ENCODE measurements around the gene CCDC169.

CCDC169 gene

GRCh38 chr13:36244073-36244472 is 53.5 kb downstream of the CCDC169 start:
- Histone ChIP-seq H3K9me3 (ENCODE audit: control insufficient read depth, insufficient read depth, low read length) (no peaks in the 10 kb centered on the region), H3K9ac (ENCODE audit: low read depth, low read length) (no peak overlapping the region), H3K36me3 (ENCODE audit: insufficient read depth, low read length) (peaks cover 14% of the 10 kb centered on the region; the same call in 1 of the 2 replicates), H3K4me1 (ENCODE audit: insufficient read depth, low read length) (no peaks in the 10 kb centered on the region)

GRCh38 chr13:36242761-36243160 is 54.9 kb downstream of the CCDC169 start:
- Histone ChIP-seq H3K36me3 (ENCODE audit: insufficient read depth, low read length) (peaks cover 12% of the 10 kb centered on the region; the same call in 1 of the 2 replicates), H3K4me1 (ENCODE audit: insufficient read depth, low read length) (no peaks in the 10 kb centered on the region), H3K9ac (ENCODE audit: low read depth, low read length) (no peak overlapping the region), H3K9me3 (ENCODE audit: control insufficient read depth, insufficient read depth, low read length) (no peaks in the 10 kb centered on the region)

DNA sequence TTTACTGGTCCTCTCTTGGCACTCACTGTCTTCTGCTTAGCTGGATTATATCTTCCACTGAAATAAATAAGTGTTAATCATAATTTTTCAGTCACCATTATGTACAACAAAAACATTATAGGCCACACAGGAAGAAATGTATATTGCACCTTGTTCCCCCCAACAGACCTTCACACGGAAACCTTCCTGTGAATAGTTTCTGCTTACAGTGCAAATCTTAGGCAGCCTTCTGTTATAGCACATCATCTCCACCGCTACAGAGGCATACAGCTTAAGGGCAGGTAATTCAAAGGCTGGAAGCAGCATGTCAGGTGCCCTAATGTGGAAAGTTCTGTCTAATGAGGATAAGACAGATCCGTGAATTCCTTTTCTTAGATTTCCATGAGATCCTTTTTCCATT is 66.4 kb downstream of the CCDC169 start:
- Histone ChIP-seq H3K9me3 (ENCODE audit: control insufficient read depth, insufficient read depth, low read length) (peaks cover 6% of the 10 kb centered on the region), H3K4me1 (ENCODE audit: insufficient read depth, low read length) (no peaks in the 10 kb centered on the region), H3K36me3 (ENCODE audit: insufficient read depth, low read length) (peaks cover 24% of the 10 kb centered on the region), H3K9ac (ENCODE audit: low read depth, low read length) (no peak overlapping the region)

GRCh38 chr13:36224730-36225129 is 72.9 kb downstream of the CCDC169 start:
- peaks cover 31% of the 10 kb centered on the region for H3K36me3 ChIP-seq (ENCODE audit: insufficient read depth, low read length)
- peaks cover 9% of the 10 kb centered on the region for H3K9me3 ChIP-seq (ENCODE audit: control insufficient read depth, insufficient read depth, low read length)
- H3K9ac ChIP-seq (ENCODE audit: low read depth, low read length) = no peak overlapping the region
- no peaks in the 10 kb centered on the region for H3K4me1 ChIP-seq (ENCODE audit: insufficient read depth, low read length)

- H3K4me1 ChIP-seq (ENCODE audit: insufficient read depth, low read length) = no peaks in the 10 kb centered on the region
- no peaks in the 10 kb centered on the region for H3K9me3 ChIP-seq (ENCODE audit: control insufficient read depth, insufficient read depth, low read length)
- no peak overlapping the region for H3K9ac ChIP-seq (ENCODE audit: low read depth, low read length)
- peaks cover 24% of the 10 kb centered on the region for H3K36me3 ChIP-seq (ENCODE audit: insufficient read depth, low read length)
Measured at GRCh38 chr13:36219883-36220282, 77.7 kb downstream of the CCDC169 start.

- no peaks in the 10 kb centered on the region for H3K9me3 ChIP-seq (ENCODE audit: control insufficient read depth, insufficient read depth, low read length)
- no peaks in the 10 kb centered on the region for H3K4me1 ChIP-seq (ENCODE audit: insufficient read depth, low read length)
- no peak overlapping the region for H3K9ac ChIP-seq (ENCODE audit: low read depth, low read length)
- H3K36me3 ChIP-seq (ENCODE audit: insufficient read depth, low read length) = peaks cover 20% of the 10 kb centered on the region
Measured at GRCh38 chr13:36217456-36217855, 80.2 kb downstream of the CCDC169 start.

DNA sequence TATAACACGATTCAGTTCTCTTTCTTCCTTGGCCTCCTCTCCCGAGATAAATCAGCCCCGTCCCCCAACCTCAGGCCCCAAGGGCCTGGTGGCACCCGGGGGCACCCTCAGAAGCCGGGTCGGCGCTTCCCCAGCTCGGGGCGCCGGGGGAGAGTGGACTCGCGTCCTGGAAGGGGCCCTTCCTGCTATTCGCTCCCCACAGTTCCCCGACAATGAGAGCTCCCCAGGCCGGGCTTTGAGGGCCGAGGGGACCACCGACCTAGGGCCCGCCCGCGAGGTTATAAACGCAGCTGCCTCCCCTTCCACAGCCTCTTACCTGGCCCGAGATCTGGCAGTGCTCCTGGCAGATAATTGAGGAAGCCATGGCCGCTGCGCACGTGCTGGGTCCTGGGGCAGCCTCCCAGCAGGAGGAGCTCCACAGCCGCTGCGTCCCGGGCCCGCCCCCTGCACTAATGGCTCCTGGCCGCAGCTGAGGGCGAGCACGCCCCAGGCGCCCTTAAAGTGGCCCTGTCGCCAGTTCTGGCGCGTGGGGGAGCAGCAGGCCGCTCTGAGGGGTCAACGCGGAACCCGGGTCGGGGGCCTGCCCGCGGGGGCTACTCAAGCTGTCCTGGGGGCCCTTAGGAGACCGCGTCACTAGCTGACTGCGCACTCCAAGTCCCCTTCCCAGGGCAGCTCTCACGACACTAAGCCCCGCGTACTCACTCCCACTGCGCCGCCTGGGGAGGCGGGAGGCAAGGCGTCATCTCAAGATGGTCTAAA is 83.3 kb downstream of the CCDC169 start, which contains the start of gene SOHLH2:
SOHLH2 (minus strand) TSS at position 394 of the 759 bp plus-strand sequence; CDS start at position 364, 30 bp downstream.
- H3K9me3 ChIP-seq (ENCODE audit: control insufficient read depth, insufficient read depth, low read length) = no peaks in the 10 kb centered on the region
- H3K9ac ChIP-seq (ENCODE audit: low read depth, low read length) = no peak within 1 kb of the TSS
- no peaks in the 10 kb centered on the region for H3K4me1 ChIP-seq (ENCODE audit: insufficient read depth, low read length)
- H3K36me3 ChIP-seq (ENCODE audit: insufficient read depth, low read length) = peaks cover 6% of the 10 kb centered on the region; the same call in 1 of the 2 replicates

GRCh38 chr13:36212789-36213188 is 84.8 kb downstream of the CCDC169 start:
- H3K36me3 ChIP-seq (ENCODE audit: insufficient read depth, low read length) = peaks cover 2% of the 10 kb centered on the region; the same call in 1 of the 2 replicates
- H3K4me1 ChIP-seq (ENCODE audit: insufficient read depth, low read length) = no peaks in the 10 kb centered on the region
- H3K9ac ChIP-seq (ENCODE audit: low read depth, low read length) = no peak overlapping the region
- H3K9me3 ChIP-seq (ENCODE audit: control insufficient read depth, insufficient read depth, low read length) = no peaks in the 10 kb centered on the region

DNA sequence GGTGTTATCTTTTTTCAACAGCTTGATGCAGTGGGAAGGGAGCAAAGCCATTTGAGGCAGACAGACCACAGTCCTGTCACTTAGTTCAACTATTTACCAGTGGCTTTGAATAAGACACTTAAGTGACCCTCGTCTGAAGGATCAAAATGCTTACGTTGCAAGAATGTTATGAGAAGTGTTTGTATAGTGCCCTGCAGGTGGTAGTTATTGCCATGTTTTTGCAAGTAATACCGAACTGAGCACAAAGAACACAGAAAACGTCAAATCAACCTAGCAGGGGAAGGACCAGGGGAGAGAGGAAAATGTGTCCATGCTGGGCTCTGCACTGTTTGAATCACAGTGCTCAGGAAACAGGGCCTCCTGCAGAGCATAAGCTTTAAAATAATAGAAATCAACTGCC is 86.0 kb downstream of the CCDC169 start:
- H3K9me3 ChIP-seq (ENCODE audit: control insufficient read depth, insufficient read depth, low read length) = no peaks in the 10 kb centered on the region
- no peak overlapping the region for H3K9ac ChIP-seq (ENCODE audit: low read depth, low read length)
- no peaks in the 10 kb centered on the region for H3K4me1 ChIP-seq (ENCODE audit: insufficient read depth, low read length)
- no peaks in the 10 kb centered on the region; the same call in 1 of the 2 replicates for H3K36me3 ChIP-seq (ENCODE audit: insufficient read depth, low read length)

GRCh38 chr13:36210738-36211137 is 86.9 kb downstream of the CCDC169 start:
- Histone ChIP-seq H3K4me1 (ENCODE audit: insufficient read depth, low read length) (no peaks in the 10 kb centered on the region), H3K9me3 (ENCODE audit: control insufficient read depth, insufficient read depth, low read length) (no peaks in the 10 kb centered on the region), H3K36me3 (ENCODE audit: insufficient read depth, low read length) (no peaks in the 10 kb centered on the region; the same call in 1 of the 2 replicates), H3K9ac (ENCODE audit: low read depth, low read length) (no peak overlapping the region)

- Histone ChIP-seq H3K4me1 (ENCODE audit: insufficient read depth, low read length) (no peaks in the 10 kb centered on the region), H3K9me3 (ENCODE audit: control insufficient read depth, insufficient read depth, low read length) (no peaks in the 10 kb centered on the region), H3K9ac (ENCODE audit: low read depth, low read length) (no peak overlapping the region), H3K36me3 (ENCODE audit: insufficient read depth, low read length) (no peaks in the 10 kb centered on the region)
Measured at GRCh38 chr13:36207672-36208071, 89.9 kb downstream of the CCDC169 start.

DNA sequence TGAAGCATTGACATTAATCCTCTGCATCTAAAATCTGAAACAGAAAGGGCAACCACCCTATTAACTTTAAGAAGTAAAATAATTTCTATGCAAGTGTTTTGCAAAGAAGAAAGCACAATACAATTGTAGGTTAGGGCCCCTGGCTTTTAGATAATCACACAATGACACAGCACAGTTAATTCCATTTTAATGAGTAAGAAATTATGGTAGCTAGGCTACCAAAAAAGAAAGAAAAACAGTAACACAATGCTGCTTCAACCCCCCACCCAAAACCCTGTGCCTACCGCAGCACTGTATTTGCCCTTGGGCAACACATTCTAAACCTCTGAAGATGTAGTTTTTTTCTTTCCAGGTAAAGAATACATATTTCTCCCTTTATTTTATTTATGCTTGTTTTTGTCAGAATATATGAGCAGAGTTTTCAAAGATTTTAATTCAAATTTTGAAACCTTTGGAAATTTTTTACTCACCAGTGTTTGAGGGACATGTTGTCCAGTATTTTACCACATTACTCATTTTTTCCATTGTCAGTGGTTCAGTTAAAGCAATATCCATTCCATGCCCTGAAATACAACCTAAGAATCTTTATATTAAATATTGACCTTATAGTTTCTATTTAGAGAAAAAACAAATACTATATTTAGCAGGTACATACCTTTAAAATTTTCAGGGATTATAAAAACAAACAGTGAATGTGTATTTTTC is 104.3 kb downstream of the CCDC169 start:
- H3K9ac ChIP-seq (ENCODE audit: low read depth, low read length) = no peak overlapping the region
- no peaks in the 10 kb centered on the region for H3K4me1 ChIP-seq (ENCODE audit: insufficient read depth, low read length)
- no peaks in the 10 kb centered on the region for H3K9me3 ChIP-seq (ENCODE audit: control insufficient read depth, insufficient read depth, low read length)
- H3K36me3 ChIP-seq (ENCODE audit: insufficient read depth, low read length) = no peaks in the 10 kb centered on the region

DNA sequence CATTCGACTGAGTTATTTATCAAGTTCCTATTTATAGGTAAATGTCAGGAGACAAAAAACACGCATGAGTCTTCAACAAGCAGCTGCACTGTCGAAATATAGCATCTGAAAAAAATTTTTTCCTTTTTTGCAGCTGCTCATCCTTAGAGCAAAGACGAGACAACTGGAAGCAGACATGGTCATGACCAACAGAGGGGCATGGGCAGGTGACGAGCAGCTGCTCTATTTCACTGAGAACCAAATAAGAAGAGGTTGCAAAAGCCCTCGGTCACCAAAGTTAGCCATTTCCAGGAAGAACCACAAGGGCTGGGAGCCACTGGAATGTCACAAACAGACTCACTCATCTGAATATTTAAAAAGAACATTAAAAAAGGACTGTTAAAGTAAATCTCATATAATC is 105.4 kb downstream of the CCDC169 start:
- Histone ChIP-seq H3K4me1 (ENCODE audit: insufficient read depth, low read length) (no peaks in the 10 kb centered on the region), H3K36me3 (ENCODE audit: insufficient read depth, low read length) (no peaks in the 10 kb centered on the region), H3K9ac (ENCODE audit: low read depth, low read length) (no peak overlapping the region), H3K9me3 (ENCODE audit: control insufficient read depth, insufficient read depth, low read length) (no peaks in the 10 kb centered on the region)

GRCh38 chr13:36190771-36191170 is 106.8 kb downstream of the CCDC169 start:
- H3K4me1 ChIP-seq (ENCODE audit: insufficient read depth, low read length) = no peaks in the 10 kb centered on the region
- H3K9me3 ChIP-seq (ENCODE audit: control insufficient read depth, insufficient read depth, low read length) = no peaks in the 10 kb centered on the region
- H3K36me3 ChIP-seq (ENCODE audit: insufficient read depth, low read length) = no peaks in the 10 kb centered on the region
- no peak overlapping the region for H3K9ac ChIP-seq (ENCODE audit: low read depth, low read length)

- Histone ChIP-seq H3K4me1 (ENCODE audit: insufficient read depth, low read length) (no peaks in the 10 kb centered on the region), H3K36me3 (ENCODE audit: insufficient read depth, low read length) (no peaks in the 10 kb centered on the region), H3K9ac (ENCODE audit: low read depth, low read length) (no peak overlapping the region), H3K9me3 (ENCODE audit: control insufficient read depth, insufficient read depth, low read length) (no peaks in the 10 kb centered on the region)
Measured at GRCh38 chr13:36188441-36188840, 109.2 kb downstream of the CCDC169 start.

Data from ES-I3 (cell line).